Testis (tissue), 2 donors: Measurements from ENCODE around the gene SPAG17.

Experiments
- CTCF ChIP-seq, 3 experiments: fragments of 450-650 bp in 2 of 3; fragments of 200-600 bp in 1 of 3; sonication (generic) in 1 of 3; IDR thresholded peaks; one replicate each; pipeline ENCODE4 v1.5.1; 2016 to 2019; ENCODE audit warnings: antibody characterized with exemption in 3 of 3, mild to moderate bottlenecking in 2 of 3, moderate library complexity in 1 of 3
- POLR2A ChIP-seq: fragments of 450-650 bp; IDR thresholded peaks from one replicate; pipeline ENCODE4 v1.6.1; 2017; ENCODE audit warnings: antibody characterized with exemption, mild to moderate bottlenecking, moderate library complexity

- TF ChIP-seq POLR2A (no peak), CTCF (IDR thresholded peaks at IDR 0.05) (no peak)
Observed at GRCh38 chr1:117959364-117959763, 225.7 kb downstream of the SPAG17 start.
